SK-N-SH (cell line): ENCODE data around the gene KCTD12.

Source experiments
- CTCF ChIP-seq: fragments of 200-600 bp; sonication (generic); IDR thresholded peaks from 2 replicates; pipeline ENCODE4 v1.6.1; 2017; ENCODE audit warnings: antibody characterized with exemption, mild to moderate bottlenecking, moderate library complexity
- EP300 ChIP-seq, 2 experiments: IDR thresholded peaks; 2 replicates each; pipeline versions ENCODE4 v1.4.0 to v1.6.1; 2012; ENCODE audit warnings: borderline replicate concordance in 1 of 2, low read depth in 1 of 2, low read length in 1 of 2
- EZH2phosphoT487 ChIP-seq: fragments of 200-600 bp; sonication (generic); IDR thresholded peaks from 2 replicates; pipeline ENCODE4 v1.6.1; 2017; ENCODE audit warnings: low read depth, mixed run types, mild to moderate bottlenecking, antibody characterized with exemption, moderate library complexity, borderline replicate concordance
- JUND ChIP-seq: IDR thresholded peaks from 2 replicates; pipeline ENCODE4 v1.4.0; 2012
- MAX ChIP-seq: IDR thresholded peaks from 2 replicates; pipeline ENCODE4 v1.4.0; 2012; ENCODE audit warnings: low read depth
- MEF2A ChIP-seq: IDR thresholded peaks from 2 replicates; pipeline ENCODE4 v1.4.0; 2012; ENCODE audit warnings: low read depth, borderline replicate concordance
- MXI1 ChIP-seq: IDR thresholded peaks from 2 replicates; pipeline ENCODE4 v1.6.1; 2012; ENCODE audit warnings: mild to moderate bottlenecking, low read depth, low read length, improper control_type of control experiment
- RAD21 ChIP-seq: IDR thresholded peaks from 2 replicates; pipeline ENCODE4 v1.6.1; 2012; ENCODE audit warnings: mild to moderate bottlenecking, low read length
- RFX5 ChIP-seq: IDR thresholded peaks from 2 replicates; pipeline ENCODE4 v1.6.1; 2012; ENCODE audit warnings: mild to moderate bottlenecking, improper control_type of control experiment, low read length
- YY1 ChIP-seq: IDR thresholded peaks from 2 replicates; pipeline ENCODE4 v1.4.0; 2012; ENCODE audit warnings: low read depth, mild to moderate bottlenecking
- ZBTB33 ChIP-seq: IDR thresholded peaks from 2 replicates; pipeline ENCODE4 v1.4.0; 2012; ENCODE audit warnings: low read depth, borderline replicate concordance

GRCh38 chr13:76875271-76875815, 10.9 kb downstream of the KCTD12 start:
- TF ChIP-seq CTCF (no peak), MAX (no peak), EZH2phosphoT487 (no peak), ZBTB33 (no peak), MEF2A (no peak), EP300 (IDR thresholded peaks at IDR 0.05; ENCODE audit: borderline replicate concordance in 1 of 2, low read depth in 1 of 2, low read length in 1 of 2) (no peak), JUND (no peak), YY1 (no peak), RFX5 (no peak), RAD21 (no peak), MXI1 (no peak)
